Measurements from ENCODE around the gene MEIS2. TPM values are rescaled to one million over a fixed set of nuclear protein-coding genes. Genes with fewer than 3 reads are reported as not detected.
A peak's percentile ranks its signal among the peaks of the same experiment; 100 is the strongest.

MEIS2 gene
- total and polyA plus RNA-seq, 2 experiments from 2014 or later, result 224 to 432 TPM

DNA sequence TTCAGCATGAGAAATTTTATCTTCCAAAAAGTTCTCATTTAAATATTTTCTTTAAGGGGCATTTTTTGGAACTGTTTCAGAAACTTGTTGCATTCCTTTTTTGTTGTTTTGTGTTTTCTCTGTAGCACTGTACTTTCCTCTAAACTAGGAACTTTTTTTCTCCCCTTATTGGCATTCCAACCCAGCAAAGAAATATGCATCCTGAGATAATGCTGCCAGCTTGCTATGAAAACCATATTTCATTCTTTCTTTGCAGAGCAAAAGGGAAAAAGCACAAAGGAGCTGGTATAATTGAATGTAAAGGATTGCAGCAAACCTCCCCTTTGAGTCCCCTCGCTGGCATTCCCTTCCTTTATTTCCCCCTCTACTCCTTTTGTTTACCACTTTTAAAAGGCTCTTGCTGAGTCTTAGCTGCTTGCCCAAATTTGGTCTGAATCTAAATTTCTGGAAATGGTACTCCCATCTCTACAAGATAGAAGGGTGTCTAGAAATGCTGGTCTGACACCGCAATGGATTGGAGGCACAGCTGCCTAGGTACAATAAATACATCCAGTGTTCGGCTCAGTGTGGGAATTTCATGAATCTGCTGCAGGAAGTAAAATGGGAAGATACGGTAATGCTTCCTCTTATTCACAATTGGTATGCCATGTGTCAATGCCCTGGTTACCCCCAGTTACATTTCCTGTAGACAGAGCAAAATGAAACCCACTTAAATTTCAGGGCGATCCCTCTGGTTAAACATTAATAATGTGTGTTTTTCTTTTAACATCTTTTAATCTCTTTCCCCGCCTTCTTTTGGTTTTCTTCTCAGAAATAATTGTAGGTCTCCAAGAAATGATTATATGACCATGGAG, 156.6 kb downstream of the MEIS2 start:
- DNase-seq (ENCODE audit: low read depth in 1 of 2, low spot score in 1 of 2), result no peak
- Histone ChIP-seq H3K27ac (peak overlapping the region; percentile 74), H3K4me3 (no peak overlapping the region), H3K4me1 (ENCODE audit: low read depth) (peaks cover 98% of the 10 kb centered on the region), H3K9me3 (ENCODE audit: low read depth) (no peaks in the 10 kb centered on the region), H3K36me3 (peaks cover 21% of the 10 kb centered on the region), H3K27me3 (no peaks in the 10 kb centered on the region)
- TF ChIP-seq, protein P1, sequence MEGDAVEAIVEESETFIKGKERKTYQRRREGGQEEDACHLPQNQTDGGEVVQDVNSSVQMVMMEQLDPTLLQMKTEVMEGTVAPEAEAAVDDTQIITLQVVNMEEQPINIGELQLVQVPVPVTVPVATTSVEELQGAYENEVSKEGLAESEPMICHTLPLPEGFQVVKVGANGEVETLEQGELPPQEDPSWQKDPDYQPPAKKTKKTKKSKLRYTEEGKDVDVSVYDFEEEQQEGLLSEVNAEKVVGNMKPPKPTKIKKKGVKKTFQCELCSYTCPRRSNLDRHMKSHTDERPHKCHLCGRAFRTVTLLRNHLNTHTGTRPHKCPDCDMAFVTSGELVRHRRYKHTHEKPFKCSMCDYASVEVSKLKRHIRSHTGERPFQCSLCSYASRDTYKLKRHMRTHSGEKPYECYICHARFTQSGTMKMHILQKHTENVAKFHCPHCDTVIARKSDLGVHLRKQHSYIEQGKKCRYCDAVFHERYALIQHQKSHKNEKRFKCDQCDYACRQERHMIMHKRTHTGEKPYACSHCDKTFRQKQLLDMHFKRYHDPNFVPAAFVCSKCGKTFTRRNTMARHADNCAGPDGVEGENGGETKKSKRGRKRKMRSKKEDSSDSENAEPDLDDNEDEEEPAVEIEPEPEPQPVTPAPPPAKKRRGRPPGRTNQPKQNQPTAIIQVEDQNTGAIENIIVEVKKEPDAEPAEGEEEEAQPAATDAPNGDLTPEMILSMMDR (IDR thresholded peaks at IDR 0.05; ENCODE audit: low read depth, low read length), result no peak

DNA sequence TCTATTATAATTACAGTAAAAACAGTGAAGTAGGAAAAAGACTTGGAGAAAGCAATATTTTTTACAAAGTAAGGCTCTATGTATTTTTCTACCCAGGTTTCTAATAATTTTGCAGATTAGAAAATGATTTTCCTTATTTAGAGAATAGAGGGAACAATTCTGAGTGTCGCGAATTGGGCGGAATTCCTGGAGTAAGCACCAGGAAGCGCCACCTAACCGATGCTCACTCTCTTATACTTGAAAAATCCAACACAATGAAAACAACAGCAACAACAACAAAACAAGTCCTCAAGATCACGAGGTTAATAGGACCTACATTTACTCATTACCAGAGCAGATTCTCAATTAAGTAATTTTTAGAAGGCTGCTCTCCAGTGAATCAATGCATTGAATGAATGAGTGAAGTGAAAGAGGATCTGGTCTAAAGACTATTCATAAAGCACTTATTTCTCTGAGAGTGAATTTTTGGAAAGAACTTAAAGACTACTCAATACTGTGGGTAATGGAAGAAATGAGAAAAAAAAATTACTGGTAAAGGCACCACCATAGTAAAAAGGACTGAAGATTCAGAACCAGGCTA, 158.0 kb downstream of the MEIS2 start:
- DNase-seq (ENCODE audit: low read depth in 1 of 2, low spot score in 1 of 2), result no peak
- TF ChIP-seq, protein P1 (IDR thresholded peaks at IDR 0.05; ENCODE audit: low read depth, low read length), result no peak
- no peaks in the 10 kb centered on the region for H3K9me3 ChIP-seq (ENCODE audit: low read depth)
- no peak overlapping the region for H3K4me3 ChIP-seq
- no peaks in the 10 kb centered on the region for H3K27me3 ChIP-seq
- H3K4me1 ChIP-seq (ENCODE audit: low read depth), result peaks cover 98% of the 10 kb centered on the region
- H3K36me3 ChIP-seq, result peaks cover 21% of the 10 kb centered on the region
- H3K27ac ChIP-seq, result peak overlapping the region; percentile 52

DNA sequence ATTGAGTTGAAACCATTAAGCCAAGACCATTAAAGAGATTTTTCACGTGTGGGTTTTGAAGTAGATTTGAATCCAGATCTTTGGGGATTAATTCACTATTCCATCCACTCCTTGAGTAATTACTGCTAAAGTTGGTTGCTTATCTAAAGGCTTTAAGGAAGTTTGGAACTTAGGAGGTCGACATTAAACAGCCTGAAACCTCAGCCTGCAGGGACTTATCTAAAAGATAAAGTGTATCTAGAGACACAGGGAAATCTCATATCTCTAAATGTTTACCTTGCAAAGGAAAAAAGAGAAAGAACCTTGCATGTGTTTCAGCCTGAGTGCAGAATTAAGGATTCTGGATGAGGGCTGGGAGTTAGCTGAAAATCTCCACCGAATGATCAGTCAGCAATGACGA, 158.6 kb downstream of the MEIS2 start:
- H3K9me3 ChIP-seq (ENCODE audit: low read depth), result no peaks in the 10 kb centered on the region
- H3K4me3 ChIP-seq, result no peak overlapping the region
- no peak for DNase-seq (ENCODE audit: low read depth in 1 of 2, low spot score in 1 of 2)
- TF ChIP-seq, protein P1 (IDR thresholded peaks at IDR 0.05; ENCODE audit: low read depth, low read length), result no peak
- no peaks in the 10 kb centered on the region for H3K27me3 ChIP-seq
- H3K36me3 ChIP-seq, result peaks cover 19% of the 10 kb centered on the region
- peaks cover 93% of the 10 kb centered on the region for H3K4me1 ChIP-seq (ENCODE audit: low read depth)
- peak overlapping the region; percentile 52 for H3K27ac ChIP-seq

DNA sequence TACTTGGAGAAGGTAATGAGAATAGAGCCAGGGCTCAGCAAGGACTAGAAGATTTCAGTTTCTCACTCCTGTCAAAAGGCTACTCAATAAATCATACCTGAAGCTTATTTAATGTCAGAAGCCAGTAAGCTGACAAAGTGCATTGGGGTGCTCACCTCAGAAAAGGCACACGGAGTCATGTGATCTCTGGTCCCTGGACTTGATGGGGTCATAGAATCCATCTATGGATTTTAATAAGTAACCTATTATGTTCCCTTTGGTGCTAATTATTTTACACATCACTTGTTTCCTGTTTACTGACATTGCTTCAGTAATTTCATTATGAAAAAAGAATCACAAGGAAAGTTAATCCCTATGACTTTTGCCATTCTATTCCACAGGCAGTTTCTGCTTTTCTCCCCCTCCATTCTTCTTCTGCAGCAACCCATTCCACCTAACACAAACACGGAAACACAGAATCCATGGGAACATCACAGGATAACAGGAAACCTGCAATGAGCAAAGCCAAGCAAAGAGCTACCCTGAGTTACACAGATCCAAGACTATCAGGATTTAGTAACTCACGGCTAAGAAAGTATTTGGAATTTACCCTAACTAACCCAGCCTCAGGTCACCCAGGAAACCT, 159.6 kb downstream of the MEIS2 start:
- H3K4me3 ChIP-seq, result no peak overlapping the region
- TF ChIP-seq, protein P1 (IDR thresholded peaks at IDR 0.05; ENCODE audit: low read depth, low read length), result no peak
- no peak for DNase-seq (ENCODE audit: low read depth in 1 of 2, low spot score in 1 of 2)
- no peaks in the 10 kb centered on the region for H3K27me3 ChIP-seq
- H3K4me1 ChIP-seq (ENCODE audit: low read depth), result peaks cover 83% of the 10 kb centered on the region
- H3K9me3 ChIP-seq (ENCODE audit: low read depth), result no peaks in the 10 kb centered on the region
- peak overlapping the region; percentile 54 for H3K27ac ChIP-seq
- H3K36me3 ChIP-seq, result peaks cover 22% of the 10 kb centered on the region

DNA sequence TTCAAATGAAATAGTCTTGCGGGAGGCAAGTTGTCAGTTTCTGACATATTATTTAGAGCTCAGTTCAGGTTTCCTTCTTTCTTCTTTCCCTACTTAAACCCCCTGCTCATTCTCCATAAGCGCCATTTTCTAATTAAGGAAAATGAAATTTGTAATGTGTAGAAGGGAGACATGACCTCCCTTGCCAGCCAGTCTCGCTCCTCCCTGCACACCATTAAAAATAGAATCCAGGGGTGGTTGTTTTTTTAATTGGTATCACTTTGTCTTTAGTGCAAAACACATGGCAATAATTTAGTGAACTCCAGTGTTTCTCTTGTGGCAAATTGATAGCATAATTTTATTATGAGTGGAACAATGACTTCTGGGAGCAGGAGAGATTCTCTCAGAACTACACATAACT, 160.1 kb downstream of the MEIS2 start:
- no peak overlapping the region for H3K4me3 ChIP-seq
- peaks cover 79% of the 10 kb centered on the region for H3K4me1 ChIP-seq (ENCODE audit: low read depth)
- peaks cover 17% of the 10 kb centered on the region for H3K36me3 ChIP-seq
- TF ChIP-seq, protein P1 (IDR thresholded peaks at IDR 0.05; ENCODE audit: low read depth, low read length), result no peak
- no peaks in the 10 kb centered on the region for H3K27me3 ChIP-seq
- DNase-seq (ENCODE audit: low read depth in 1 of 2, low spot score in 1 of 2), result no peak
- H3K9me3 ChIP-seq (ENCODE audit: low read depth), result no peaks in the 10 kb centered on the region
- peak overlapping the region; percentile 54 for H3K27ac ChIP-seq
